Esophagus (tissue), 2 donors: ENCODE data around the gene JAG1. TPM values are rescaled to one million over a fixed set of nuclear protein-coding genes. Genes with fewer than 3 reads are reported as not detected.
"Not testable (repeated sequence)": the region's sequence is repeated elsewhere in the genome, so short reads cannot be mapped to it uniquely, and the experiment has no call there.

ENCODE experiments used
- H3K27ac ChIP-seq, 2 donors: one replicate each; pipeline ENCODE4 v1.5.1; 2013; ENCODE audit warnings: low read depth in 2 of 2, mild to moderate bottlenecking in 2 of 2, inconsistent platforms in 1 of 2, low read length in 1 of 2, moderate library complexity in 1 of 2
- H3K27me3 ChIP-seq, 2 donors: one replicate each; pipeline ENCODE4 v1.6.1; 2013; ENCODE audit warnings: low read length in 2 of 2, control low read depth in 1 of 2, mild to moderate bottlenecking in 1 of 2; ENCODE audit not compliant: insufficient read depth in 2 of 2, control insufficient read depth in 1 of 2
- H3K36me3 ChIP-seq, 2 donors: one replicate each; pipeline ENCODE4 v1.6.1; 2013; ENCODE audit warnings: low read length in 1 of 2; ENCODE audit not compliant: control insufficient read depth in 2 of 2, insufficient read depth in 2 of 2
- H3K4me1 ChIP-seq, 2 donors: one replicate each; pipeline ENCODE4 v1.6.1; 2013; ENCODE audit warnings: low read length in 1 of 2; ENCODE audit not compliant: control insufficient read depth in 2 of 2, insufficient read depth in 2 of 2
- H3K4me3 ChIP-seq, 2 donors: one replicate each; pipeline ENCODE4 v1.5.1; 2013; ENCODE audit warnings: low read length in 2 of 2, mild to moderate bottlenecking in 2 of 2, low read depth in 1 of 2, moderate library complexity in 1 of 2
- H3K9me3 ChIP-seq, 2 donors: one replicate each; pipeline ENCODE4 v1.6.1; 2013; ENCODE audit warnings: mild to moderate bottlenecking in 2 of 2, low read depth in 1 of 2, low read length in 1 of 2, moderate library complexity in 1 of 2; ENCODE audit not compliant: control insufficient read depth in 2 of 2, insufficient read depth in 1 of 2
- WGBS, 2 donors: extraction: QIAGEN DNeasy Blood & Tissue Kit; methylation state at CpG; one replicate each; pipeline ENCODE4 v1.1.7; 2013; 5-methylcytosine and 5-hydroxymethylcytosine counted together
- polyA plus RNA-seq, 2 donors: library from polyadenylated mRNA; stranded (reverse); fragments of 200-250 nt; gene quantifications; one replicate each; pipeline ENCODE4 v1.2.3, GENCODE V29; 2013
- donor health status: healthy with polysubstance abuse.
- donor health status: Bipolar disorder and iron deficiency.

JAG1 gene
- polyA plus RNA-seq, 2 donors, result 36.5 to 48.8 TPM

DNA sequence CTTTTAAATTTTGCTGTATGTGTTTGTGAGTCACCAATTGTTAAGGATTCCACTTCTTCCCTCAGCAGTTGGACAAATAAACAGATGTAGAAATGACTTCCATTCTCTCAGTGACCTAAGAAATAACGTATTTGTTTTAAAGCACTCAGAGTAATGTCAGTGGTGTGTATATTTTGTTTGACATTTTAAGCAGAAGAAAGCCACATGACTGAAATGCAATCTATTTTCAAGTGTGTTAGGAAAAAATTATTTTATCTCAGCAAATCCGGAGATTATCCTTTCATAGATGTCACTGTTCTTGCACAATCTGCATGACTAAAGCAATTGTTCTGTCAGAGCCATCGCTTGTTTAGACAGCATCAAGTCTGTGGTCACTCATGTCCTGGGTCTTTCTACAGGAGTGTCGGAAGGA lies 77.1 kb downstream of the JAG1 start:
- no peaks in the 10 kb centered on the region for H3K9me3 ChIP-seq
- no peaks in the 10 kb centered on the region for H3K27me3 ChIP-seq
- H3K4me3 ChIP-seq, result no peak overlapping the region
- peak overlapping the region in 1 of 2 donors; percentile 80 for H3K27ac ChIP-seq
- H3K36me3 ChIP-seq, result peaks cover 0 to 2% of the 10 kb centered on the region in 2 donors
- peaks cover 0 to 3% of the 10 kb centered on the region in 2 donors for H3K4me1 ChIP-seq
- 35 to 52% methylated on average over 4 of the region's 4 CpGs for WGBS, 2 donors

DNA sequence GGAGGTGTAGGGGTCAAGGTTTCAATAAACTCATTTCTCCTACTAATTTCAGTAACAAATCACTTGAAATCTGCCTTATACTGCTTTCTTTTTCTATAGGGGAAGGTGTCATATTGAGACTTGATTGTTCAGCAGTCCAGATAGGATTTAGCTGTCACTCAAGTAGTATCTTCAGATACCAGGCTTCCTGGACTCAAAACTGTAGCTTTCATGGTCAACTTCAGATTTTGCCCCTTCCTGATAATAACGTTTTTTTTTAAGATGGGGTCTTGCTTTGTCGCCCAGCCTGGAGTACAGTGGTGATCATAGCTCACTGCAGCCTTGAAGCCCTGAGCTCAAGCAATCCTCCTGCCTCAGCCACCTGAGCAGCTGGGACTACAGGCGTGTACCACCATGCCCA lies 77.8 kb downstream of the JAG1 start:
- Histone ChIP-seq H3K4me1 (peaks cover 0 to 3% of the 10 kb centered on the region in 2 donors), H3K27me3 (no peaks in the 10 kb centered on the region), H3K4me3 (no peak overlapping the region), H3K27ac (peak overlapping the region; percentile 33 to 65), H3K36me3 (peaks cover 0 to 2% of the 10 kb centered on the region in 2 donors), H3K9me3 (no peaks in the 10 kb centered on the region)
- 82 to 88% methylated on average over 3 of the region's 3 CpGs for WGBS, 2 donors

DNA sequence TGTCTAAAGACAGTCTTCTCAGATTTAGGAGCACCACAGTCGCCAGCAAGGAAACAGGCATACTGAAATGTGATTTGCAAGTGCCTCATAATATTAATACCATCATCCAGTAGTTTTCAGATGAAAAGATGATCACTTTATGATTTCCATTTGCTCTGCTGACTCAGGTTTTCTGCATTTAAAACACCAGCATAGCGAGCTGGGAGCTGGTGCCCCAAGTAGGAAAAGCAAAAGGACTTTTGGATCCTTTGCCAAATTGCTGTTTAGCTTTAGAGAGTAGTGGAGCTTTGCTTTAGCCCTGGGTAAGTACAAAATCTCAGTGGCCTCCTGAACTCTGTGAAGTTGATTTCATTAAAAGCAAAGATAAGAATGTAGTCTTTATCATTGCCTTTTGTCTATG lies 78.5 kb downstream of the JAG1 start:
- WGBS, 2 donors, result 63 to 66% methylated on average over 2 of the region's 2 CpGs
- Histone ChIP-seq H3K4me1 (peaks cover 0 to 3% of the 10 kb centered on the region in 2 donors), H3K27ac (peak overlapping the region; percentile 22 to 66), H3K36me3 (no peaks in the 10 kb centered on the region), H3K4me3 (no peak overlapping the region), H3K27me3 (no peaks in the 10 kb centered on the region), H3K9me3 (no peaks in the 10 kb centered on the region)

DNA sequence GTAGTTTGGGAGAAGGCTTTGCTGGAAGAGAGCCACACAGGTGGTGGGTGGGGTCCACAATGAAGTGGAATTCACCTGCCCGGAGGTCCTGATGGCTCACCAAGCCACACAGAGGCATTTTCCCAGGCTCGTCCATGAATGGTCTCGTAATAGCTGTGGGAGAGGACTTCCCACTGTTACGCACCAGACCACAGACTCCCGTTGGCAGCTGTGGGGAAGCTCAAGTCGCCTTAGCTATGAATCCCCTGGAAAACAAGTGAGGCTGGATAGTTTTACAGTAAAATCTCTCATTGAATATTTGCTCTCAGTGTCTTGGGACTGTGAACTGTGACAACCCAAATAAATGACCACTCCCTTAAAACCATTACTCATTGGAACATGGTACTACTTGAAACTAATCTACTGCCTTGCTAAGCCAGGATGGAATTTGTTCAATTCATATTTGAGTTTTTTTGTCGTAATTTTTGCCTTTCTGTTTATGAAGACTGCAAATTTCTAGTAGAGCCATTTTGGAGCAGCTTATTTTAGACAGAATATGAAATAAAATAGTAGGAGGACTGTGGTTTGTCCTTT lies 79.4 kb downstream of the JAG1 start:
- no peaks in the 10 kb centered on the region for H3K27me3 ChIP-seq
- H3K4me1 ChIP-seq, result peaks cover 0 to 3% of the 10 kb centered on the region in 2 donors
- peak overlapping the region; percentile 80 to 97 for H3K27ac ChIP-seq
- no peaks in the 10 kb centered on the region for H3K36me3 ChIP-seq
- 54 to 59% methylated on average over 7 of the region's 7 CpGs for WGBS, 2 donors
- H3K9me3 ChIP-seq, result no peaks in the 10 kb centered on the region
- H3K4me3 ChIP-seq, result no peak overlapping the region

DNA sequence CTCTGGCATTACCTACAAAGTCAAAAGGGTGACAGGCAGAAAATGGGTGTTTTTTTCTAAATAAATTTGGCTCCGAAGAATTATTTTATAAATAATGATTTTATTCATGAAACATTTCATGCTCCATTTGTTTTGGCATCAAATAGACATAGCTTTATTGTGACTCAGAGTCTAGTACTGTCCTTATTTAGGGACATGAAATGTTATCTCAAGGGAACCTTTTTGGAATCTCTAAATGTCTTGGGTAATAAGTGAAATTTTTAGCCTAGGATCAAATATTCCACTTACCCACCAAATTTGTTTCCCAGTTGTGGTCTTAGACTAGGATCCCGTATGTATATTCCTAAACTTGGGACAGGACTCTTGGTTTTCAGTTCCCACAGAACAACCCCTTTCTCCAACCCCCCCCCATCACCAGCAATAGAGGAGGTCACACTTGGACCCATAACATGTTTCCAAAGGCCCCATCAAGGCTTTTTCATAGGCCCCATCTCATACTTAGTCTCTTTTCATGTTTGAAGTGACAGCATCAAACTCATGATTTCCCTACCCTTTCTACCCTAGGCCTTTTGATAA lies 81.8 kb downstream of the JAG1 start:
- Histone ChIP-seq H3K27ac (peak overlapping the region; percentile 22 to 75), H3K36me3 (no peaks in the 10 kb centered on the region), H3K4me3 (no peak overlapping the region), H3K9me3 (no peaks in the 10 kb centered on the region), H3K27me3 (no peaks in the 10 kb centered on the region), H3K4me1 (peaks cover 0 to 3% of the 10 kb centered on the region in 2 donors)
- 38 to 70% methylated on average over 2 of the region's 2 CpGs for WGBS, 2 donors

DNA sequence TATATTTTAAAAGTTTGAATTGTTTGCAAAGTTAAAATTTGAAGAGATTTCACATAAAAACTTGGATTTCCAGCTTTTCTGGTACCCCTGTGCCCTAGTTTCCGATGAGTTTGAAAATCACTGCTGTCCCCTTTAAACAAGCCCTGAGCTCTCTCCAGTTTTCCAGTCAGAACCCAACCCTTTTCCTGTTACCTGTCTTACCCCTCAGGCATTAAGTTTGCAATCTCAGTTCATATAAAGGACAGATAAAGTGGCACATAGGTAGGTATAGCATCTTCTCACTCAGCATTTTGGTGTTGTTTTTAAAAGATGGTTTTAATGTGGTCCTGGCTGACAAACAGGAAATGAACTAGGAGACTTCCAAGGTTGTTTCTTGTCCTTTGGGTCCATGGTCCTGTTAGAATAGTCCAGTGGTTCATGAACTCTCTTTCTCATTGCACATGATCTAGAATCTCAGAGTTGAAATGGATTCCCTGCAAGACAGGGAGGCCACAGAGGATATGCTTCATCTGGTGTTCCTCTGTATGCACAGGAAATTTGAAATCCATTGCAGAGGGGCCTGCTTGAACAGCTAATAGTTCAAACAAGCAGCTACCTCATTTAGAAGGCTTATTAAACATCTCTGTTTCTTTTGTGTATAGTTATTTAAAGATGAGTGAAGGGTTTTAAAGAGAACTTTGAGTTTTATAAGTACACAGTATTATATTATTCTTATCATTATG lies 82.7 kb downstream of the JAG1 start:
- Histone ChIP-seq H3K27me3 (no peaks in the 10 kb centered on the region), H3K4me1 (peaks cover 0 to 3% of the 10 kb centered on the region in 2 donors), H3K27ac (peak overlapping the region; percentile 42 to 44), H3K4me3 (no peak overlapping the region), H3K9me3 (no peaks in the 10 kb centered on the region), H3K36me3 (no peaks in the 10 kb centered on the region)
- 53 to 75% methylated on average over 1 of the region's 1 CpG for WGBS, 2 donors

DNA sequence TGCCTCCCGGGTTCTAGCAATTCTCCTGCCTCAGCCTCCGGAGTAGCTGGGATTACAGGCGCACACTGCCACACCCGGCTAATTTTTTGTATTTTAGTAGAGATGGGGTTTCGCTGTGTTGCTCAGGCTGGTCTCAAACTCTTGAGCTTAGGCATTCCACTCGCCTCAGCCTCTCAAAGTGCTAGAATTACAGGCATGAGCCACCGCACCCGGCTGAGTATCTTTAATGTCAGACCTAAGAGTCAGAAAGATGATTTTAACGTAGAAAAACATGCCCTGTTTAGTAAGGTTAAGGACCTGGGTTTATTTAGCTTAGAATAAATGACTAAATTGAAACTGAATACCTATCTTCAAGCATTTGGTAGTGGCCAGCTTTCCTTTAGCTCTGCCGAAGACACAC lies 83.4 kb downstream of the JAG1 start:
- peak overlapping the region; percentile 47 to 67 for H3K27ac ChIP-seq
- not testable (repeated sequence) for H3K4me1 ChIP-seq, H3K4me3 ChIP-seq, H3K27me3 ChIP-seq, H3K36me3 ChIP-seq, H3K9me3 ChIP-seq
- 64 to 80% methylated on average over 10 of the region's 10 CpGs for WGBS, 2 donors

Other genes starting within 250 kb of the JAG1 start
- gene MKKS, start 239.8 kb downstream of the JAG1 start, polyA plus RNA-seq, result 10 to 100 TPM in 1 of 2 donors, 1 to 10 TPM in 1; 9.4 to 11.1 TPM
- 1 to 10 TPM; 1.2 to 4.4 TPM for gene SLX4IP, start 238.7 kb downstream of the JAG1 start, polyA plus RNA-seq